Colonic mucosa (tissue), 4 donors: Measurements from ENCODE around the gene TMEM205. TPM values are rescaled to one million over a fixed set of nuclear protein-coding genes. Genes with fewer than 3 reads are reported as not detected.

Experiments used
- DNase-seq: peaks from one replicate; pipeline ENCODE4 v3.0.0-alpha.2; 2020
- H3K27ac ChIP-seq: fragments of 200-600 bp; one replicate; pipeline ENCODE4 v1.8.0; 2021
- H3K27me3 ChIP-seq: fragments of 200-600 bp; one replicate; pipeline ENCODE4 v1.8.0; 2021
- H3K36me3 ChIP-seq: fragments of 200-600 bp; one replicate; pipeline ENCODE4 v1.8.0; 2021
- H3K4me1 ChIP-seq: fragments of 200-600 bp; one replicate; pipeline ENCODE4 v1.8.0; 2021; ENCODE audit warnings: mild to moderate bottlenecking
- H3K4me3 ChIP-seq: fragments of 200-600 bp; one replicate; pipeline ENCODE4 v1.8.0; 2021
- H3K9ac ChIP-seq, 2 donors: one replicate each; pipeline ENCODE4 v1.7.0; 2013; ENCODE audit warnings: control low read depth in 2 of 2, low read depth in 2 of 2, low read length in 2 of 2
- H3K9me3 ChIP-seq: fragments of 200-600 bp; one replicate; pipeline ENCODE4 v1.8.0; 2021
- CTCF ChIP-seq: fragments of 200-600 bp; IDR thresholded peaks from one replicate; pipeline ENCODE4 v1.8.0; 2022; ENCODE audit warnings: antibody characterized with exemption, mild to moderate bottlenecking
- intact Hi-C: fragments of 100-400 bp; cut with DNase I; formaldehyde crosslinking; loops from one replicate; pipeline ENCODE4 v1.14.1; 2022
- total RNA-seq, 2 donors: library from RNA; stranded (reverse); fragmentation: NEBNext Ultra II Directional in 1 of 2; extraction: Animal tissue kit (Norgen Biotek cat#: 25700) in 1 of 2; gene quantifications; one replicate each; pipeline ENCODE4 v1.2.1, GENCODE V29; 2021
- donor health status: healthy.
- donor health status: DM: no; HTN: no; CAD: no.
- donor health status: DM: no; HTN: no; CAD: no.

The TMEM205 gene
- total RNA-seq, 2 donors from 2014 or later: 45.4 to 63.4 TPM

GRCh38 chr19:11364935-11365334 is 18.9 kb upstream of the TMEM205 start:
- Histone ChIP-seq H3K4me1 (no peaks in the 10 kb centered on the region), H3K4me3 (no peak overlapping the region), H3K9me3 (no peaks in the 10 kb centered on the region), H3K27ac (no peak overlapping the region), H3K9ac (no peak overlapping the region), H3K36me3 (no peaks in the 10 kb centered on the region), H3K27me3 (no peaks in the 10 kb centered on the region)
- no peak for DNase-seq
- no peak for TF ChIP-seq CTCF
- intact Hi-C loops: no loop called here

DNA sequence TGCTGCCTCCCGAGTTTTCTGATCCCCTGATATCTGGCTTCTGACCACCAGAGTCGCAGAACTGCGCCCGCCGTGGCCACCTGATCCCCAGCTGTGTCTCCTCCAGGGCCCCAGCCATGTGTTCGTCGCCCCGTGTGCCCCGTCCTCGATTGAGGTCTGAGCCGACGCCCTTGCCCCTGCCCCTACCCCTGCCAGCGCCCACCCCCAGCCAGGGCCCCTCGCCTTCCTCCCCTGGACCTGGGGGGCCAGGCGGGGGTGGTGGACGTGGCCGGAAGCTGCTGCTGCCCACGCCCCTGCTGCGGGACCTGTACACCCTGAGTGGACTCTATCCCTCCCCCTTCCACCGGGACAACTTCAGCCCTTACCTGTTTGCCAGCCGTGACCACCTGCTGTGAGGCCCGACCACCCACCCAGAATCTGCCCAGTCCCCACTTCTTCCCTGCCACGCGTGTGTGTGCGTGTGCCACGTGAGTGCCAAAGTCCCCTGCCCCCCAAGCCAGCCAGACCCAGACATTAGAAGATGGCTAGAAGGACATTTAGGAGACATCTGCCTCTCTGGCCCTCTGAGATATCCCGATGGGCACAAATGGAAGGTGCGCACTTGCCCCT is 18.3 kb upstream of the TMEM205 start:
- intact Hi-C loops: no loop called here
- H3K9ac ChIP-seq: no peak overlapping the region
- no peaks in the 10 kb centered on the region for H3K36me3 ChIP-seq
- no peak for TF ChIP-seq CTCF
- no peaks in the 10 kb centered on the region for H3K9me3 ChIP-seq
- no peak overlapping the region for H3K27ac ChIP-seq
- H3K4me3 ChIP-seq: no peak overlapping the region
- H3K27me3 ChIP-seq: no peaks in the 10 kb centered on the region
- DNase-seq: no peak
- H3K4me1 ChIP-seq: no peaks in the 10 kb centered on the region

- Histone ChIP-seq H3K4me3 (no peak overlapping the region), H3K27me3 (no peaks in the 10 kb centered on the region), H3K27ac (no peak overlapping the region), H3K9me3 (no peaks in the 10 kb centered on the region), H3K36me3 (no peaks in the 10 kb centered on the region), H3K9ac (no peak overlapping the region), H3K4me1 (no peaks in the 10 kb centered on the region)
- no peak for TF ChIP-seq CTCF
- no peak for DNase-seq
- intact Hi-C loops: no loop called here
Observed at GRCh38 chr19:11363881-11364280, 17.8 kb upstream of the TMEM205 start.

DNA sequence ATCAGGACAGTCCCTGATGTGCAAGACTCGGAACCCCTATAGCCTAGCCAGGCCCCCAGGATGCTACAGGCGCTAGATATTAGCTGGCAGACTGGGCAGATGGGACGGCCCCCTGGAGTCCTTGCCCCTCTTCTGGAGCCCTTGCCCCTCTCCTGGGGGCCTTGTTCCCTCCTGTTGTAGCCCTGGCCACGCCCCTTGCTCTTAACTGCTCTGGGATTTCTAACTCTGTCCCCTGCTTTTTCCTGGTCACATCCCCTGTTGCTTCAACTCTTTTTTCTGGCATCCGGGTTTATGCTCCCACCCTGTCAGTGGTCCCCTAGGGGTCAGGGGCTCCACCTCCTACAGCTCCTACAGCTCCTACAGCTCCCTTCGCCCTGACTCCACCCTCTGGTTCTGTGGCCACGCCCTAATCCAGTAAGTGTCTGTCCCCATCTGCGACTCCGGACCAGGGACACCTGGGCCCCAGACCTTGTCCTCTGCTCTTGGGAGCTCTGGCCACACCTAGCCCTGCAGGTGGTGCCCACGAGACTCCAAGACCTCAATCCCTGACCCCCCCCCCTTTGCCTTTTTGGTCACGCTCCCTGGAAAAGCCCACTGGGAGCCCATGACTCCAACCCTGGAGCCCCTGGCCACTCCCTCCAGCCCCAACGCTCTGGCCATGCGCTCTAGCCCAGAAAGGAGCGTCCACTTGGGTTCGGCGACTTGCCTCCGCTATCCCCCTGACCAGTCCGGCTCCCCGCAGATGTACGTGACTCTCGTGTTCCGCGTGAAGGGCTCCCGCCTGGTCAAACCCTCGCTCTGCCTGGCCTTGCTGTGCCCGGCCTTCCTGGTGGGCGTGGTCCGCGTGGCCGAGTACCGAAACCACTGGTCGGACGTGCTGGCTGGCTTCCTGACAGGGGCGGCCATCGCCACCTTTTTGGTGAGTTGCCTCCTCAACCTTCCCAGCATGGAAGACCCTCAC is 16.0 kb upstream of the TMEM205 start:
- no peaks in the 10 kb centered on the region for H3K9me3 ChIP-seq
- H3K27ac ChIP-seq: no peak overlapping the region
- H3K9ac ChIP-seq: peak overlapping the region in 1 of 2 donors; percentile 34
- no peaks in the 10 kb centered on the region for H3K27me3 ChIP-seq
- no peak overlapping the region for H3K4me3 ChIP-seq
- no peaks in the 10 kb centered on the region for H3K36me3 ChIP-seq
- no peak for TF ChIP-seq CTCF
- DNase-seq: peak; percentile 65
- intact Hi-C loops: no loop called here
- H3K4me1 ChIP-seq: no peaks in the 10 kb centered on the region

- H3K4me3 ChIP-seq: no peak overlapping the region
- peak overlapping the region in 1 of 2 donors; percentile 34 for H3K9ac ChIP-seq
- intact Hi-C loops: no loop called here
- no peak overlapping the region for H3K27ac ChIP-seq
- no peak for TF ChIP-seq CTCF
- no peaks in the 10 kb centered on the region for H3K4me1 ChIP-seq
- no peaks in the 10 kb centered on the region for H3K36me3 ChIP-seq
- no peaks in the 10 kb centered on the region for H3K9me3 ChIP-seq
- H3K27me3 ChIP-seq: no peaks in the 10 kb centered on the region
- peak; percentile 98 for DNase-seq
Observed at GRCh38 chr19:11361037-11361770, 15.1 kb upstream of the TMEM205 start.
